Right lobe of liver (tissue), 4 donors: ENCODE data around the gene GLYR1.

ENCODE experiments used
- POLR2A ChIP-seq: fragments of 450-650 bp; IDR thresholded peaks from one replicate; pipeline ENCODE4 v1.6.1; 2017; ENCODE audit warnings: antibody characterized with exemption, mild to moderate bottlenecking
- TF ChIP-seq, protein P1 (sequence below), 4 donors: fragments of 200-600 bp in 3 of 4; fragments of 450-650 bp in 1 of 4; IDR thresholded peaks; one replicate each; pipeline versions ENCODE4 v1.5.1 to v1.8.0; 2016 to 2022; ENCODE audit warnings: antibody characterized with exemption in 4 of 4, mild to moderate bottlenecking in 2 of 4
- donor health status: DM: no; HTN: no; CAD: no.
- donor health status: DM: no; HTN: no; CAD: no.
- donor health status: DM: no; HTN: yes; CAD: no.

DNA sequence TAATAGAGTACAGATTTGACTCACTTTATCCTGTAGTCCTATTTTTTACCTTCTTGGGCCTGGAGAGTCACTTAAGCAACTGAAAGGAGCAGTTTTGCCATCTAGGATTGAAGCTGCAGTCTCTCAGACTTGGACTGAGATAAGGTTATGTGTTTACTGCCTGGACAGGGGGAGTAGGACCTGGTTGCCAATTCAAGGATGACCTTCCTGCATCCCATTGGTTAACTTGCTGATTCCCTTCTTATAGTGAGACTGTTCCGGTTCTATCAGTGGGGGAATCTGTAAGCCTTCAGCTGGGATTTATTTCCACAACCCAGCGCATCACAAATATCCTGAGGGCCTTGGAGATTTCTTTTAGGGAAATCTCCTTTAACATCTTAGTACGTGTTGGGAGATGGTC lies 3.1 kb upstream of the GLYR1 start:
- TF ChIP-seq, protein P1, sequence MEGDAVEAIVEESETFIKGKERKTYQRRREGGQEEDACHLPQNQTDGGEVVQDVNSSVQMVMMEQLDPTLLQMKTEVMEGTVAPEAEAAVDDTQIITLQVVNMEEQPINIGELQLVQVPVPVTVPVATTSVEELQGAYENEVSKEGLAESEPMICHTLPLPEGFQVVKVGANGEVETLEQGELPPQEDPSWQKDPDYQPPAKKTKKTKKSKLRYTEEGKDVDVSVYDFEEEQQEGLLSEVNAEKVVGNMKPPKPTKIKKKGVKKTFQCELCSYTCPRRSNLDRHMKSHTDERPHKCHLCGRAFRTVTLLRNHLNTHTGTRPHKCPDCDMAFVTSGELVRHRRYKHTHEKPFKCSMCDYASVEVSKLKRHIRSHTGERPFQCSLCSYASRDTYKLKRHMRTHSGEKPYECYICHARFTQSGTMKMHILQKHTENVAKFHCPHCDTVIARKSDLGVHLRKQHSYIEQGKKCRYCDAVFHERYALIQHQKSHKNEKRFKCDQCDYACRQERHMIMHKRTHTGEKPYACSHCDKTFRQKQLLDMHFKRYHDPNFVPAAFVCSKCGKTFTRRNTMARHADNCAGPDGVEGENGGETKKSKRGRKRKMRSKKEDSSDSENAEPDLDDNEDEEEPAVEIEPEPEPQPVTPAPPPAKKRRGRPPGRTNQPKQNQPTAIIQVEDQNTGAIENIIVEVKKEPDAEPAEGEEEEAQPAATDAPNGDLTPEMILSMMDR (IDR thresholded peaks at IDR 0.05) = no peak
- TF ChIP-seq POLR2A = no peak
